Cerebellar cortex (tissue), 1 donor: ENCODE measurements around the gene LRRC8C.
A peak's percentile ranks its signal among the peaks of the same experiment; 100 is the strongest.
"Not testable (repeated sequence)": the region's sequence is repeated elsewhere in the genome, so short reads cannot be mapped to it uniquely, and the experiment has no call there.

Source experiments
- DNase-seq: peaks from one replicate; pipeline ENCODE4 v3.0.0-alpha.2; 2015; ENCODE audit warnings: low spot score

LRRC8C gene

DNA sequence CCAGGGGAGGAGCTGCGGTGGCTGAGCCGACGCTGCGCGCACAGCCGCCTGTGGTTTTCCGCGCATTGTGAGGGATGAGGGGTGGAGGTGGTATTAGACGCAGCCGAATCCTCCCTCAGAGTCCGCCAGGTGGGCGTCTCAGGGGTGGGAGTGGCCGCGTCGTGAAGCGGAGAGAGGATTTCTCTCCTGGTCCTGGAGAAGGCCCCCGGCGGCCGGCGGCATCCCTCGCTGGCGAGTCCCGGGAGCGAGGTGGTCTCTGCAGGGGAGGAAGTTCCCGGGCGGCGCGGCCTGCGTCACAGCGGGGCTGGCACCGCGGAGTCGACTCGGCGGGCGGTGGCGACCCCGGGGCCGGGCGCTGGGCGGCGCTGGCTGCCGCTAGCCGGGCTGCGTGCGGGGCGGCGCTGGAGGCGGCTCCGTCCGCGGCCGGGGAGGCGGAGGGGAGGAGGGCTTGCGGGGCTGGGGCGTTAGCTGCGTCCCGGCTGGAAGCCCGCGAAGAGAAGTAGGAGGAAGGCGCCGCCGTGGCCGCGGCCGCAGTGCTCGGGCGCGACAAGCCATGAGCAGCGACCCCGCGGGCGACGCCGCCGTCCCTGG is at the start of gene LRRC8C:
Gene LRRC8C, plus strand, starts transcription at position 464 of the 591 bp plus-strand sequence. CDS start 53,354 bp downstream, outside the sequence.
- DNase-seq = peak; percentile 29

DNA sequence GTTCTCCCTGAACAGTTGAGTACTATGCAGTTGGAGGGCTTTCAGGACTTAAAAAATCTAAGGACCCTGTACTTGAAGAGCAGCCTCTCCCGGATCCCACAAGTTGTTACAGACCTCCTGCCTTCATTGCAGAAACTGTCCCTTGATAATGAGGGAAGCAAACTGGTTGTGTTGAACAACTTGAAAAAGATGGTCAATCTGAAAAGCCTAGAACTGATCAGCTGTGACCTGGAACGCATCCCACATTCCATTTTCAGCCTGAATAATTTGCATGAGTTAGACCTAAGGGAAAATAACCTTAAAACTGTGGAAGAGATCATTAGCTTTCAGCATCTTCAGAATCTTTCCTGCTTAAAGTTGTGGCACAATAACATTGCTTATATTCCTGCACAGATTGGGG is 48.7 kb upstream of the LRRC8C start:
- DNase-seq = no peak

DNA sequence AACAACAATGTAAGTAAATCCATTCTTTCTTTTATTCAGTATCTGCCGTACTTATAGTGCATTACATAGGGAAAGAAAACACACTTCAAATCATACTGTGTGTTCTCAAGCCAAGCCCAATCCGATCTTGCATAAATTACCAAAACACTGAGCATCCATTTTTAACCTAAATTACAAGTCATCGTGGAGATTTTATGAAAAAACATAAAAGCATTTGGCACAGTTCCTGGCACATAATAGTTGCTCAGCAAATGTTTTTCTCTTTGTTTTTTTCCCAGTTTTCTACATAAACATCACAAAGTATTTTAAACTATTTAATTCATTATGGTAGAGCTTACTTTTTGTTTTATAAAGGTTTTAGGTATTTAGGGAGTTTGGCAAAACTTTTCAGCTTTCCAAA is 48.1 kb upstream of the LRRC8C start:
- no peak for DNase-seq

DNA sequence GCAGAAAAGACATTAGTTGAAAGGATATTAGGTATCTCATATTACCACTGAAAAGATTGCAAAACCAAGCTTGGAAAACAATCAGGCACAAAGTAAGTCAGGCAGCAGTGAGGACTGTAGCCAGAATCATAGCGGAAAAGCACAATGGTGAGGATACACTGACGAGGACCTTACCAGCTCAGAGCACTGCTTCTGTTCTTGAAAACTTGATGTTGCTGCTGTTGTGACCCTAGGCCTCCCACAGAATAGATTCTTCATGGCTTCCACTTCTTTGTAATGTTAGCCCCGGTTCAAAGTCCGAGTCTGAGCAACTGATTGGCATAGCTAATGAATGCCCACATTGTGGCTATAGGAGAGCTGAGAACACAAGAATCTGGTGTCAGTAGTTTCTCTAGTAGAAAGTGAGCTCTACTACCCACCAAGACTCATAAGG is 45.2 kb upstream of the LRRC8C start:
- DNase-seq = no peak

DNA sequence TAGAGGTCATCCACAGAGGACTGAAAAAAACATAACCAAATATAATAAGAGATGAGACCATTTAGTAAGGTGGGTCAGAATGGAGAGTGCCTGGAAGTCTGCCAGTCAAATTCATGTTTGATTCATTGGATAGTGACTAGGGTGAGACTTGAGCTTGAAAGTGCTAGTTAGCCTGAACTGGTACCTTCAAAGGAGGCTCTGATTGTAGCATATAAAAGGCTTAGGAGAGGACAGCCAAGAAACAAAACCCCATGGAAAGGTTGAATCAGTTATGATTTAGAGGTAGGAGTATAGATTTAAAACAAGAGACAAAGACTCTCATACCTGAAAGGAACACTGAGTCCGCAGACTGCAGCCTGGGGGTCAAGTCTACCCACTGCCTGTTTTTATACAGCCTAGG is 44.4 kb upstream of the LRRC8C start:
- DNase-seq = no peak

DNA sequence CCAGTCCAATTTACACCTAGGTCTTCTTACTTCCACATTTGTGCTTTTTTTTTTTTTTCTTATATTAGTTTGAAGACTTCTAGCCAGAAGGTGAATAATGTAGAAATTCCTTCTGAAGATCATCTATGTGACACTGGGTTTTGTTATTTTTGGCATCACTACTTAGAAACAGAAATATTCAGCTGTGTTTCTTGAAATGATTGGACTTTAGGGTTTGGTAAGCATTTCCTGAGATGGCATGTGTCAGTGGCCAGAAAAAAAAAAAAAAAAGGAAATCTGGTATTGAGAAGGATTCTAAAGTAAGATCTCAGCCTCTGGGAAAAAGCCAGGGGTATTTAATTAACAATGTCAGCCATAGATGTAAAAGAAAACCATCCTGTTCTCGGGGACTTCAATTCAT is 43.4 kb upstream of the LRRC8C start:
- DNase-seq = no peak

DNA sequence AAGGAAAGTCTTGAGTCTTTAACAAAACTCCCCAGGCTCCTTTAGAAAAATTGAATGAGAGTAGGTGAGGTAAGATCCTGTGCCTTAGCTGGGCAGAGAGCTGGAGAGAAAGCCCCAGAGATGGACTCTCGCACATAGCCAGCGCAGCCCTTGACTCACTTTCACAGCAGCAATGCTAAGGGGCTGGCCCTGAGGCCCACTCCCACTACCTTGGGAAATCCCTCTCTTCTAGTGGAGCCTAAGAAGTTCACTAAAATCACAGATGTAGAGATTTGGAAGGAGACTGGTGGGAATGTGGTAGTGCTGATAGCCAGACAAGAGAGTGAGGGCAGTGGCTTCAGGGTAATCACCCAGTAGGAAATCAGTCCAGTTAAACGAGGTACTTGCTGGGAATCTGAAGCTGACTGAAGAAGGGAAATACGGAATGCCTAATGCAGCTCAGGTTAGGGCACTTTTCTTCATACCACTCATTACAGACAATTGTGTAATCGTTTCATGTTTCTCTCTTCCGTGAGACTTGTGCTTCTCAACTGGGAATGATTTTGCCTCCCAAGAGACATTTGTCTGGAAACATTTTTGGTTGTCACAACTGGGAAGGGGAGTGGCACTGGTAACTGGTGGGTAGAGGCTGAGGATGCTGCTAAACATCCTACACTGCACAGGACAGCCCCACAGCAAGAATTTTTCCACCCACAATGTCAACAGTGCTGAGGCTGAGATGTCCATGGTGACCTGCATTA is 42.4 kb upstream of the LRRC8C start:
- no peak for DNase-seq

DNA sequence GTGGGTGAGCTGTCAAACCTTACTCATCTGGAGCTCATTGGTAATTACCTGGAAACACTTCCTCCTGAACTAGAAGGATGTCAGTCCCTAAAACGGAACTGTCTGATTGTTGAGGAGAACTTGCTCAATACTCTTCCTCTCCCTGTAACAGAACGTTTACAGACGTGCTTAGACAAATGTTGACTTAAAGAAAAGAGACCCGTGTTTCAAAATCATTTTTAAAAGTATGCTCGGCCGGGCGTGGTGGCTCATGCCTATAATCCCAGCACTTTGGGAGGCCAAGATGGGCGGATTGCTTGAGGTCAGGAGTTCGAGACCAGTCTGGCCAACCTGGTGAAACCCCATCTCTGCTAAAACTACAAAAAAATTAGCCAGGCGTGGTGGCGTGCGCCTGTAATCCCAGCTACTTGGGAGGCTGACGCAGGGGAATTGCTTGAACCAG is 40.0 kb upstream of the LRRC8C start:
- not testable (repeated sequence) for DNase-seq

DNA sequence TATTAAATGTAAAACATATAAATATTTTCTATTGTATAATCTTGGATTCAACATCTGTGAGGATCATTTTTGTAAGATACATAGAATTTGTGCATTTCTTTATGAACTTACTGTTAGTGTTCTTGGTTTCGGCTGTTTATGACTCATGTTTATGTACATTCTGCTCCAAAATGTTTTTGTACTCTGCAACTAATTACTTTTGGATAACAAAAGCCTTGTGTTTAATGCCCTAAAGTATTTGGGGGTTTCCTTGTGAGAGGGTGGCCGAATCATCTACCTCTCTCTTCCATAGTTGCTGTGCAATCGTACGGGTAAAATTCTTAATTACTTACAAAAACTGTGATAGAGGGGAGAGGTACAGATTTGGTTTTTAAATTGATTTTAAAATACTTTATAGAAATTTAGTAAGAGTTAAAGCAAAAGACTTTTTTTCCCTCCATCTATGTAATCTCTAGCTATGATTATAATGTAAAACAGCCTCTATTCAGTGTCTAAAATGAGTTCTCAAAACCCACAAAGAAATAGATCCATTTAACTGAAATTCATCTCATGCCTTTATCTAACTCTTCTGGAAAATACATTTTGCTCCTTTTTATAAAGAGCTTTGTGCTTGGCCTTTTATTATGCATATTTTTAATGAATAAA is 38.7 kb upstream of the LRRC8C start:
- no peak for DNase-seq

DNA sequence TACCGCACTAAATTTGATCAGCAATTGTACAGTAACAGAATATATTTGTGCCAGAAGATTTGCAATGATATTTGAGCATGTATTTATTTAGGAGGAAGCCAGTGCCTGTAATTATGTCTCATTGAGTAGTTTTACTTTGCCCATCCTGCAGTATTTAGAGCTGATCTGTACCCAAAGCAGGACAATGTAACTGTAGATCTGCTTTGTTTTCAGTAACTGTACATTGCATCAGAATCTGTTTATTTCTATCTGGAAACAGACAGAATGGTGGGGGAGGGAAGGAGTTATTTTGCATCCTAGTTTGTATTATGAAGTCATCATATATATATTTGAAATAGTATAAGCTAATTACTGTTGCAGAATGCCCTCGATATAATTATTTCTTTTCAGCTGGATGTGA is 36.2 kb upstream of the LRRC8C start:
- no peak for DNase-seq

DNA sequence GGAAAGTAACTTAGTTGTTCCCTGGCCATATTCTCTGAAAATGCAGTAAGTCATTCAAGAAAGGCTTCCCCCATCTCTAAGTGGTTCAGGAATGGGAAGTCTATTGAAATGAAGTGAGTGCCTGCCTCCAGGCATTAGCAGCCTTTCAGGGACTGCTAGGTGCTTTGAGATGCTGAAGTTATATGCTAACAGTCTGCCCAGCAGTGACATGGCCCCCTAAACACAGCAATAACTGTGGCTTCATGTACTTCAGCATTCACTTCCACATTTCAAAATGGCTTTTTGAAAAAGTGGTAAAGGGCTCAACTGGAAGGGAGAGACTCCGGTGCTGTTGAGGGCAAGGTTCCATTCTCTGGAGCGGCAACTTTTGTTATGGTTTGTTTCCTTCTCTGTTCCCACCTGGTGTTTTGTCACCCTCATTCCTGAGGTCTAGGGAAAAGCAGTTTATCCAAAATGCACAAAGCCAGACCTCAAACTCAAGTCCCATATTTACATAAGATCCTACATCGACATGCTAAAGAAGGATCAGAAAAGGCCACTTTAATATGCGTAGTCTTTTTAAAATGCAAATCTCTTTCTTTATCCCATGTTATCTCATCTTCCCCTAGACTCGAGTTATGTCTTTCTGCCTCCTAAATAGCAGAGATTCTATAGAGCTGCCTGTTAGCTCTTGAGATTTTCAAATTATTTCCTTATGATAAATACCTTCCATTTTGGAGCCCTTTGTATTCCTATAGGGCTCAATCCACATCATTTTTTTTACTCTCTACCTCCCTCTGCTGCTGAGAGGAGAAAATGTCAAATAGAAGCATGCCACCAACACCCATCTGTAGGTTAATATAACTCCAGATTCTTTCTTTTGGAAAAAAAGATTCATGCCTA is 34.2 kb upstream of the LRRC8C start:
- peak; percentile 51 for DNase-seq

DNA sequence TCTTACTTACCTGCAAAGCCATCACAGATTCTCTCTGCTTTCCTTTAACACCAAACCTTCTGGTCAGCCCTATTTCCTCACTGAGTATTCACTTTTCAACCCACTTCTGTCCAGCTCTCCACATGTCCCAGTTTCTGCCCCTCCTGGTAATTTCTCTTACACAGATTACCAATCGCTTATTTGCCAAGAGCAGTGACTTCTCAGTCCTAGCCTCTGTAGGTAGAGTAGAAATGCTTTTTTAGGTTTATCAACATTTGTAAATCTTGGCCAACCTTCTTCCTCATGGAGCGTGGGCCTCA is 33.6 kb upstream of the LRRC8C start:
- no peak for DNase-seq

DNA sequence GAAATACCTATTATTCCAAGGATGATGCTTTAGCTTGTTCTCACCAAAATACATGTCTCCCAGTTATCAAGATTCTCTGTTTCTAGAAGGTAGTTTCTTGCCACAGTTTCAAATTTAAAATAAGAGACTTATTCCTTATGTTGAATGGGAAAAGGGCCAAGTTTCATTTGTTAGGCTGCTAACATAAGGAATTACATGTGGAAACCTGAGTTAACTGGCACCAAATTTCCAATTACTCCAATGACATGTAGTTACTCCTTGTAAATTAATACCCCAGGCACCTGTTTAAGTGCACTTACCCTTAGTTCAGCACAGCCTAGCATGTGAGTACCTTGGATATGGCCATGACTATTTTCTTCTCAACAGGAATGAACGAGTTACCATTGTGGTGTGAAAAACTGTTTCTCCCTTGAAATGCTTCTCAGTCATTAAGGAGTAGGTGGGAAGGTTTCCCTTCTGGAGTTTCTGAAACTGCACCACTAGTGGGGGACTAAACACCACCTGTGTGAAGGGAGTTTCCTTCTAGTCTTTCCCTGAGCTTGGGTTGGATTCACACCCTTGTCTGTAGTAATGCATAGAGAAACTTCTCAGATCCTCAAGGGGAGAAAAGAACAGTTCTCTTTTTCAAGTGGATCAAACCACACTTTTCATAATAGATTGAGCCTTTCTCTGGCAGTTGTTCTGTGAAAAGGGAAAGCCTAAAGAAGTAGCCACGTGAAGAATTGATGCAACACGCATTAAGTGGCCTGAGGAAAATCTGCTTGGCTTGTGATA is 32.3 kb upstream of the LRRC8C start:
- DNase-seq = no peak

DNA sequence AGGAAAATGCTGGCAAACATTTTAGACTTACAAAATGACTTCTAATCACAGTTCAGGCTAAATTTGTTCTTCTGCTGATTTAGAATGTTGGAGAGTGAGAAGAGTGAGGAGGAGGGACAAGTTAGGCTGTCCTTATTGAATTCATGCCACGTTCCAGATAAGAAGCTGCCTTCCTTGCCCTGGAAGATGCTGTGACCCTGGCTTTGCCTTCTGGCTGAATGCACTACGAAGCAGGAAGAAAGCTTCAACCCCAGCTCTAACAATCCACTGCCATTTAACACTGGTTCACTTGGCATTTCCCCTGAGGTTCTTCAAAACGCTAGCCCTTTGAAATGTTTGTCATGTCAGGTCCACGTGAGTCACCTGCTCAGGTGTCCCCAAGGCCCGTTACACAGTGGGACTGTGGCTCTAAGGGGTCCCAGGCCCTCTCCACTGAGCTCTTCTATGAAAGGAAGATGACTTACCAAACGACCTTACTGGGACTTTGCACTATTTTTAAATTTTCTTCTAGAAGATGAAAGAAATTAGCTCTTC is 30.0 kb upstream of the LRRC8C start:
- DNase-seq = no peak

DNA sequence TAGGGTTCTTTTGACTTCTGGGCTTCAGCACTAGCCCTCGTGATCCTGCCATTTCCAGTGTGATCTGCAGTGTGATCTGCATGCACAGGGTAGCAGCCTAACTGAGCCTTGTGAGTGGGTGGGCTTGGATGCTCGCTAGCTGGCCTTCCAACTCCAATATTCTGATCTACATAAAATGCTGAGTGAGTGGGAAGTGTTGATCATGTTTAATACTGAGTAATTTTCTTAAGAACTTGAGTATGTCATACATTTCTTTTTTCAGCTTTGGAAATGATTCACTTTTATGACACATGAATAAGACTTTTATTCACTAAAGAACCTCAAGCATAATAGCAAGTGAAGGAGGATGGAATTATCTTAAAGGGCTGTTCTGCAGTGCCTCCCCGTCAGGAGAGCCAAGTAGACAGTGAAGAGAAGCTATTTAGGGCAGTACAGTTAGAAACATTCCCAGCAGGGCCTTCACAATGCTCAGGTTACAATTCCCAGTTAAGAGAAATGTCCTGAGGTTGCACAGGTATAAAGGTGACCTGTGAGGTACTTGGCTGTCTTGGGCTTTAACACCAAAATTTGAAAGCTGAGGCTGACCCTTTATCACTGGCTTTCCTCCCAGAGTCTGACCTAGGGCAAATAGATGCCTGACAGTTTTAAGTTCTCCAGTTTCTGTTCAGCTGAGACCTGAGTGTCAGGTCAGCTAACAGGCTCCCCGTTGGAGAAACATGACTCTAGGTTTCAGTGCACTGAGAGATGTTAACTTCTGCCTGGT is 29.1 kb upstream of the LRRC8C start:
- no peak for DNase-seq

DNA sequence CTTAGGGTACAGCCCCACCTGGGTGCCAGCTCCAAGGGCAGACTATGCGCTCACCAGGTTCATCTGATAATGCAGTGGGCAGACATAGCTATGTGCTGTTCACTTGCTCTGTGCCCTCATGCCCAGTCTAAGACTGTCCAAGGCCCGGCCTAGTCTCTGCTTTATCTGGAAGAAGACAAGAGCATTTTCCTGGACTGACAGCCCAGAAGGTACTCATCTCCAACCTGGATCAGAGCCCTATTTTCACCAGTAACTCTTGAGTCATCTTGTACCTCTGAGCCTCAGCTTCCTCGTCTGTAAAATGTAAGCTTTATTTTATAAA is 28.5 kb upstream of the LRRC8C start:
- DNase-seq = no peak

DNA sequence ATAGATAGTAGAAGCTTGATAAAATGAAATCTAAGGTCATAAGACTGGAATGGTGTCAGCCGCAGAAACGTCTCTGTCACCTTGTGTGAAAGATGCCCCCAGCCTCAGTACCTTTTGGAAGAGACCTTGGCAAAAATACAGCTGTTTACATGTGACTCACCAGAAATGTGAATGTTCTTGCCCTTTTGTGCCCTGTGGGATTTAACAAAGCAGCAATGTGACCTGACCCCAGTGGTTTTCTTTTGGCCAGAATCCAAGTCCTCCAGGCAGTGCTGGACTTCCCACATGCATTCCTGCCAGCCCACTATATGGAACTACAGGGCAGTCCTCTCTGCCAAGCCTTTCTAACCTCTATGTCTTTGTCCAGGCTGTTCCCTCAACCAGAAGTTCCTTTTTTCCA is 27.2 kb upstream of the LRRC8C start:
- DNase-seq = no peak

DNA sequence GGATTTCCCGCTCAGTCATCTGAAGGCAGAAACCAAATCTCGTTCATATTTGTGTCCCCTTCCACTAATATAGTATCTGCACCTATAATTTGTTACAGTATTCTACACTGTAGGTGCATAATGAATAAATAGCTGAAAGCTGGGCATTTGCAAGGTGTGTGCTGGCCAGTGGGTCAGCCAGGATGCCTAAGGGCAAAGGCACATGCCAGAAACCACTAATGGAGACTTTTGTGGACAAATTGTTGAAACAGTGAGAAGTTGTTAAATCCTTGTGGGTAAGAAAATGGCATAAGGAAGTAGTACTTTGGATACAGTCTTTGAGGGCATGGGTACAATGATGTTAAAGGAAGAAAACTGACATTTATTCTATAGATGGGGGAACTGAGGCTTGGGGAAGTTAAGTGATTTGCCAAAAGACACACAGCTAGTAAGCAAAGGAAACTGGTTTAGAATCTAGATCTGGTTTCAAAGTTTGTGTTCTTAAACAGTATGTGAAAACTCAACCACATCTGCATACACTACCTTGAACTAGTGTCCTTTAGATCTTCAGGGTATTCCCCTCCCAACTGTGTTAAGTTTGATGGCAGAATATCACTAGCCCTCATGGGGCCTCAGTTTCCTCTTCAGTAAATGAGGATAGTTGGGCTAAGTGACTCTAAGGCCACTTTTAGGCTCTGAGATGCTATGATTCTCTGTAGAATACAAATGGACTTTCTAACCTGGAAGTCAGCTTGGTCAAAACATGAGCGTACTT is 26.5 kb upstream of the LRRC8C start:
- no peak for DNase-seq

DNA sequence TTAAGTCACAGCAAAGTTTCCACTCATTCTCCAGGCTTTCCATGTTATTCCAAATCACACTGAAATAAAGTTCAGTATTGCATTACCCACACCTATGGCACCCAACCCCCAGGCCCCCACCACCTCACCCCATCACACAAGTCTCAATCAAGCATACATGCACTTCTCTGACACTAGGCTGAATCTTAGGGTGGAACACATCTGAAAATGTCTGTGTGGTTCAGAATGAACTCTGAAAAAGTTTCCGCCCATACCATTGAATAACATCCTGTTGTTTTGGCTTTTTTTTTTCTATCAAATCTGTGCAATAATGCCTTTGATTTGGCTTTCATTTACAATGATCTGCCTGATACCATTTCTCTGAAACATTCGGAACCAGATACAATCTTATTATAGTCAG is 25.8 kb upstream of the LRRC8C start:
- DNase-seq = no peak
